SHP77 treated with DMSO at 0.1 percent for 48 hours (cell line): ENCODE results near the gene OTP.

Experiments used
- DNase-seq: peaks from one replicate; lab custom pipeline; 2025; lab: John Stamatoyannopoulos, UW

Gene OTP

GRCh38 chr5:77637998-77638762, at the start of gene OTP:
TSS of gene OTP (minus strand) at chr5:77638713. CDS start at chr5:77638549, 164 bp downstream.
- no peak for DNase-seq

GRCh38 chr5:77683171-77683732, 44.7 kb upstream of the OTP start:
- no peak for DNase-seq

GRCh38 chr5:77670526-77670925, 32.0 kb upstream of the OTP start:
- no peak for DNase-seq

- no peak for DNase-seq
These were observed 31.2 kb upstream of the OTP start for GRCh38 chr5:77669677-77670076.

- DNase-seq: no peak
These were observed 24.8 kb upstream of the OTP start for GRCh38 chr5:77663090-77663863.

- DNase-seq: no peak
These were observed 24.1 kb upstream of the OTP start for GRCh38 chr5:77662635-77663034.

- no peak for DNase-seq
These were observed 20.1 kb upstream of the OTP start for GRCh38 chr5:77658662-77659061.

GRCh38 chr5:77651343-77651742, 12.8 kb upstream of the OTP start:
- no peak for DNase-seq

GRCh38 chr5:77650686-77651085, 12.2 kb upstream of the OTP start:
- no peak for DNase-seq

GRCh38 chr5:77649776-77650175, 11.3 kb upstream of the OTP start:
- DNase-seq: no peak

GRCh38 chr5:77645995-77646639, 7.6 kb upstream of the OTP start:
- DNase-seq: no peak

- DNase-seq: no peak
These were observed 6.9 kb upstream of the OTP start for GRCh38 chr5:77645158-77645994.

- DNase-seq: no peak
These were observed 6.1 kb upstream of the OTP start for GRCh38 chr5:77644371-77645157.

- DNase-seq: no peak
These were observed 5.3 kb upstream of the OTP start for GRCh38 chr5:77643654-77644370.

- DNase-seq: no peak
These were observed 4.5 kb upstream of the OTP start for GRCh38 chr5:77642738-77643653.

- no peak for DNase-seq
These were observed 3.6 kb upstream of the OTP start for GRCh38 chr5:77641963-77642737.

- DNase-seq: no peak
These were observed 3.0 kb upstream of the OTP start for GRCh38 chr5:77641397-77641943.
